Measurements from ENCODE around the gene SLC25A17.

GRCh38 chr22:40853961-40854360 lies 34.8 kb upstream of the SLC25A17 start:
- TF ChIP-seq CTCF (IDR thresholded peaks at IDR 0.05) (no peak), POLR2A (IDR thresholded peaks at IDR 0.05) (no peak), EP300 (IDR thresholded peaks at IDR 0.05) (no peak)
